Left colon (tissue), 2 donors: ENCODE results near the gene SORCS3. TPM values are rescaled to one million over a fixed set of nuclear protein-coding genes. Genes with fewer than 3 reads are reported as not detected.

Source experiments
- ATAC-seq: fragments of 200-7000 bp; cut with Tn5 transposase; one replicate; pipeline ENCODE4 v1.9.1; 2020; ENCODE audit warnings: mild to moderate bottlenecking, moderate library complexity
- DNase-seq, 2 donors: peaks; one replicate each; pipeline ENCODE4 v3.0.0-alpha.2; 2020
- intact Hi-C, 2 donors: fragments of 100-400 bp; cut with DNase I in 1 of 2; cut with micrococcal nuclease in 1 of 2; formaldehyde crosslinking; loops; one replicate each; pipeline versions ENCODE4 v1.11.2 to v1.14.0; 2022; cut with DNase I, micrococcal nuclease
- total RNA-seq, 2 donors: library from RNA; stranded (reverse); fragmentation: NEBNext Ultra II Directional; extraction: Animal tissue kit (Norgen Biotek cat#: 25700); gene quantifications; one replicate each; pipeline ENCODE4 v1.2.1, GENCODE V29; 2021
- donor health status: DM: no; HTN: no; CAD: no.
- donor health status: DM: yes; HTN: yes; CAD: no.

Gene SORCS3
- total RNA-seq, 2 donors from 2014 or later, result 0.22 TPM; not detected in 1

GRCh38 chr10:105181626-105182025 is 540.5 kb downstream of the SORCS3 start:
- no peak for DNase-seq
- intact Hi-C loops, result no loop called here
- ATAC-seq, result no peak

GRCh38 chr10:105183536-105183935 is 542.4 kb downstream of the SORCS3 start:
- intact Hi-C loops, result no loop called here
- no peak for ATAC-seq
- no peak for DNase-seq

- DNase-seq (no peak), ATAC-seq (no peak)
- intact Hi-C loops, result no loop called here
These were observed 544.1 kb downstream of the SORCS3 start for GRCh38 chr10:105185161-105185560.

DNA sequence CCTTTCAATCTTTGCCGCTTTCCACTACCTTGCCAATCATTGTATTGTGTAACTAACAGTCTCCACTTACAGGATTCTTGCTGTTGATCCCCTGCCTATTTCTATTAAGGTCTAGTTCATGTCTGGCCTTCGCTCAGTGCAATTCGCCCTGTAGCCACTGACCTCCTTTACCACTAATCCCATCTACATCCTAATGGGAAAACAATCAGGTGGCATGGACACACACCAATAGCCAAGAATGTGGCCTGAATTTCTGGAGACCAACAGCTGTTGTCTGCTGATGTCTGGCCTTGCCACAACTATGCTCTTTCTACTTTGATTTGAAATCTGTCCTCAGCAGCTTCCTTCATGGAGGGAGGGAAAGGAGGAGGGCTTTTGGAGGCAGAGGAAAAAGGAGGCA is 546.2 kb downstream of the SORCS3 start:
- intact Hi-C loops, result no loop called here
- DNase-seq (no peak), ATAC-seq (no peak)

GRCh38 chr10:105188737-105189462 is 547.8 kb downstream of the SORCS3 start:
- DNase-seq (no peak), ATAC-seq (no peak)
- intact Hi-C loops, result no loop called here

DNA sequence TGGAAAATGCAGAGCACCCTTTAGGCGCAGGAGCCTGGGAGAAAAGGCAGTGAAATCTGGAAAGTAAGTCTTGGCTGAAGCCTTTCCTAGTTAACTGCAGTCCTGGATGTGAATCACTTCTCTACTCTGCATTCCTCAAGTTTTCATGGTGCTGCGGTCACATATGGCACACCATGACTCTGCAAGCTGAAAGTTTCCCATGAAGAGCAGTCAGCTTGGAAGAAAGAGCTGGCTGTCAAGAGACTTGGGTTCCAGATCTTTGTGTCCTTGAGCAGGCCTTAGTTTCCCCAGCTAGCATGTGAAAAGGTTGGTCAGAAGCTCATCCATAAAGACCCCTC is 548.3 kb downstream of the SORCS3 start:
- DNase-seq, result no peak
- intact Hi-C loops, result no loop called here
- no peak for ATAC-seq

DNA sequence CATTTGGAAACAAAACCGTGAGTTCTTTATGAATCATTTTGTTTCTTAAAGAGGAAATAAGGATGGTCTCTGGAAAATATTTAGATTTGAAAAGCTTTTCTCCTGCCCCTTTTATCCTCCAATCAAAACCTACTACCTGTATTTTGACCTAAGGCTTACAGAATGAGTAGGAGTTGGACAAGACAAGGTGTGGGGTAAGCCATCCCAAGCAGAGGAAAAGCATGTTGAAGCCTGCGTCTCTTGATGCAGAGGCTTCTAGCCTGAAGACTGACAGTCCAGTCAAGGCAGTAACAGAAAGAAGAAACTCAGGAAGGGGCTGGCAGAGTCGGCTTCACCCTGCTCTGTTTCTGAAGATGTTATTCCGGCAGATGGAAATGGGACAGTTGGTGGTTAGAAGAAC is 551.1 kb downstream of the SORCS3 start:
- no peak for ATAC-seq
- no peak for DNase-seq

DNA sequence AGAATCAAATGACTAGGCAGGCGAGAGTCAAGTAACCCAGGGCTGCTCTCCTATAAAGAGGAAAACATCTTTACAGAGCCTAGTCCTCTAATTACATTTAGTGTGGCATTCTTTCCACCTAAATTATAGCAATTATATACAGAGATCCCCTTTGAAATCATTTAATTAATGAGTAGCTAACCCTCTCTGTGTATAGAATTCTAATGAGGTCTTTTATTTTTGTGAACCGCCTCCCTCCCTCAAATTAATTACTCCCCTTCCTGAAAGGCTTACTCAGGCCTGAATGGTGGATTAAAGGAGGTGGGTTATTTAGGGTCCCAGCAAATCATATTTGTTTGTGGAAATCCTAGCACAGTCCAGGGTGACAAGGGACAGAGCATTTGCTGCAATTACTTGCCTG is 551.8 kb downstream of the SORCS3 start:
- DNase-seq (no peak), ATAC-seq (no peak)
- intact Hi-C loops, result no loop called here

More for the DNA sequence above, 551.1 kb downstream of the SORCS3 start:
- intact Hi-C loops, result no loop called here

DNA sequence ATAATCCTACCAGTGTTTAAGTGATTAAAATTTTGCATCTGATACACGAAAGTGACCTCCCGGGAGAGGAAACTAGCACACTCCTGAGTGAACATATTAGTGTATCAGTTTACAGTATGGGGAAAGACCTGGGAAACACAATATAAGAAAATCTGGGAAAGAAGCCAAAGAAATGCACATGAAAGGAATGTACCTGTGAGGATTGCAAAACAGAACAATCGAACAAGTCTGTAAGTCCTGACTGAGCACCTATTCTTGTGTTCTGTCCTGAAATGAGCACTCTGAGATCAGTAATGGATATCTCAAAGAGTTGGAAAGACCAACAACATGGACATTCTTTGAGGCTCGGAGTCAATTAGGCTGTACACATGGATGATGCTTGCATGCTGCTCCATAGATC is 554.7 kb downstream of the SORCS3 start:
- intact Hi-C loops, result no loop called here
- DNase-seq (no peak), ATAC-seq (no peak)

DNA sequence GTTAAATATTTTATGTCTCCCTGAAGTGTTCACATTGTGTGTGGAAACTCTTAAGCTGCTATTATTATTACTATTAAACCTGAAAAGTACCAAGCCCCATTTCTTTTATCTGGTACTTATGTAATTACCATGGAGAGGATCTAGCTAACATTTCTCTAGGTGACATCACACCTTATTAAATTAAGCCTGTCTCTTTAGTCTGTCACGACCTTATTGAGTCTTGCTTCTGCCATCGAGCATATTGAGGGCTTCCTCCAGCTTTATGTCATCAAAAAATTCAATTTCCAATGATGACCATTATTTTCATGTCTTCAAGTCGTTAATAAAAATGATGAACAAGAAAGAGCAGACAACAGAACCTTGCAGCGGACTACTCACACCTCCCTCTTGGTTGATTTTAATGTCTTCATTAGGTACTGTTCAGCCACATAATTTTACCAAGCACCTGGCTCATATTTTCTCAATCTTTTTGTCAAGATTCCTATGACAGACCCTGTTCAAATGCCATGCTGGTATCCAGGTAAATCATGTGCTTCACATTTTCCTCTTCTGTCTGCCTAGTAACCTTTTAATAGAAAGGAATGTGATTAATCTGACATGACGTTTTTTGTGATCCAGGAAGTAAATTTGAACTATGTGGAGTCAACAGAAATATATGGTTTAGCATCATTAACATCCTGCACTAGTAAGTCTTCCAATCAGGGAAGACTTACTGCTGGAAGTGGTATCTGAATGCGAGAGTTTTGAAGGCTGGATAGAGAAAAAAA is 556.7 kb downstream of the SORCS3 start:
- intact Hi-C loops, result no loop called here

DNA sequence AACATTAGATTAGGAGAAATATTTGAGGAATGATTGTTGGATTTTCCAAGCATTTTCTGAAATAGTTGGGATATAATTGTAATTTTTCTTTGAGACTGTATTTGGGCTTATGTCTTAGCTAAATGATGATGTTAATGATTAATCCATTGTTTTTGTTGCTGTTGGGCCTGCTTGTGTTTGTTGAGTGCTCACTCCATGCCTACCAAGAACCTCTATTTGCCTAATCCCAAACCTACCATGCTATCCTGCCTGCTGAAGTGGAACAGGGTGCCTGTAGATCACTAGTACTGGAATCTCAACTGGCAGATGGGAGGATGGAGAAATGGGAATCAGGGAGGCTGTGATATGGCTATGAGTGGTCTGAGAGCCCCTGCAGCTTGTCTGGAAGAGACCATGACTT is 565.5 kb downstream of the SORCS3 start:
- ATAC-seq (no peak), DNase-seq (no peak)
- intact Hi-C loops, result no loop called here

More for the DNA sequence above, 556.7 kb downstream of the SORCS3 start:
- DNase-seq (no peak), ATAC-seq (no peak)

GRCh38 chr10:105207476-105207995 is 566.4 kb downstream of the SORCS3 start:
- no peak for DNase-seq
- no peak for ATAC-seq
- intact Hi-C loops, result no loop called here

DNA sequence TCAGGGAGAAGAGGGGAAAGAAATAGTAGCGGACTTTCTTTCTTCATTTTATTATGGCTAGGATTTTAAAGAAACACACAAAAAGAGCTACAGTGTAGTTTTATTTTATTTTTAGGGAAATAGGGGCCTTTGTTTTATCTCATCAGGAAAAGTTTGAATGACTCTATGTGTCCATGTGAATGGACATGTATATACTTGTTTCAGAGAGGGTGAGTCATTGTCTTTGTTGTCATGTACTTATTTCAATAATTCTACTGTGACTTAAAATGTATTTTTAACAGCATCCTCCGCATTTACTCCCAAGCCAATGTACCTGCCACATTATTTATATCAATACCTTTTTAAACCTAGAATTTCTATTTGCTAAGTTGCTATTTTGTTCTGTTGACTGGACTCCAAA is 569.5 kb downstream of the SORCS3 start:
- ATAC-seq (no peak), DNase-seq (no peak)
- intact Hi-C loops, result no loop called here

GRCh38 chr10:105237685-105238084 is 596.6 kb downstream of the SORCS3 start:
- DNase-seq (no peak), ATAC-seq (peak; percentile 82)
- intact Hi-C loops, result no loop called here

GRCh38 chr10:105239311-105240219 is 598.5 kb downstream of the SORCS3 start:
- ATAC-seq, result no peak

DNA sequence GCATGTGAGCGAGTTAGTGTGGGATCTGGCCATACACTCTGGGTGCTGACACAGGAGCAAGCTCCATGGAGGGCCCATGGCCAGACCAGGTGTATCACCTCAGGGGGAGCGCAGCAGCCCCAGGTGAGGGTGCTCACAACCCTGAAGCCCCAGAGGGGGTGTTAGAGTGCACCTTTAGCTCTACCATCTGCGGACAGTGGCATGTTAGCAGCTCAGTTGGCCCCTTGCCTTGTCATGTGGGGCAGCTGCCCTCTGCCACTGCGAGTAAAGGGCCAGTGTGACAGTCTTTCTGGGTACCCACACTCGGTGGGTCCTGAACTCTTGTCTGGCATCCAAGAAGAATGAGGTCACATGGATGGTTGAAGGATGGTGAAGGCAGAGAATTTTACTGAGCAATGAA is 600.2 kb downstream of the SORCS3 start:
- intact Hi-C loops, result no loop called here
- ATAC-seq (no peak), DNase-seq (no peak)

More at GRCh38 chr10:105239311-105240219, 598.5 kb downstream of the SORCS3 start:
- intact Hi-C loops, result no loop called here
- no peak for DNase-seq

- ATAC-seq (no peak), DNase-seq (no peak)
- intact Hi-C loops, result no loop called here
These were observed 602.3 kb downstream of the SORCS3 start for GRCh38 chr10:105243381-105243780.

GRCh38 chr10:105243825-105244224 is 602.7 kb downstream of the SORCS3 start:
- DNase-seq (no peak), ATAC-seq (no peak)
- intact Hi-C loops, result no loop called here

DNA sequence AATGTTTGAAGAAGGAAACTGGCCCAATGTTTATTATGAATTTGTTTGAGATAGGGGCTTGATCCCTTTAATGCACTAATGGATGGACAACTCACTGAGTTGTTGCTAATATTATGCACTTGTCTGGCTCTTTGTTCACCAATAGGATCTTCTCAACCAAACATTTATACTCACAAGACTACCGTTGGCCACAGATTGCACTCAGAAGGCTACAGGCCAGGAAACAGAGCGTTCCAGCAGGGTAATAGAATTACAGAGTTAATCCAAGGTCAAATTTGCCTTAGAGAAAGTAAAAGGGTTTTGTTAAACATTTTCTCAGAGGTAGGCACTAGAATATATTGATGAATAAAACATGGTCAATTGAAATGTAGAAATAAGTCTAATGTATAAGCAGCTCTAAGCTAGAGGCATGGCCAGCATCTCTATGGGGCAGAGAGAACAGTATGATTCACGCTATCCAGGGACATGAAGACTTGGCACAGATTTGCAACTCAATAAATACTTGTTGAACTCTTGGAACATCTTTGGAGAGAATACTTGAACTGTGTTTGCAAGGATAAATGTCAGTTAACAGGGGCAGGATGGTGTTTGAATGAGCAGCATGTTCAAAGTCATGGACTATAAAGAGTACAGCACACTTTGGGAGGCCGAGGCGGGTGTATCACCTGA is 606.9 kb downstream of the SORCS3 start:
- DNase-seq, result no peak
- intact Hi-C loops, result no loop called here
- no peak for ATAC-seq
